HG03460 (cell line): Measurements from ENCODE around the gene VAT1L.
"Not testable (repeated sequence)": the region's sequence is repeated elsewhere in the genome, so short reads cannot be mapped to it uniquely, and the experiment has no call there.

ENCODE experiments used
- ATAC-seq: cut with Tn5 transposase; IDR thresholded peaks from one replicate; pipeline ENCODE4 v1.9.1; 2021; ENCODE audit not compliant: unreplicated experiment

The VAT1L gene

GRCh38 chr16:77987810-77988209 is 199.4 kb downstream of the VAT1L start:
- ATAC-seq = no peak

- no peak for ATAC-seq
Measured at GRCh38 chr16:77989846-77990245, 201.5 kb downstream of the VAT1L start.

- ATAC-seq = no peak
Measured at GRCh38 chr16:77991701-77992100, 203.3 kb downstream of the VAT1L start.

- ATAC-seq = not testable (repeated sequence)
Measured at GRCh38 chr16:77992381-77992780, 204.0 kb downstream of the VAT1L start.

- ATAC-seq = no peak
Measured at GRCh38 chr16:77993111-77993985, 205.0 kb downstream of the VAT1L start.

- no peak for ATAC-seq
Measured at GRCh38 chr16:77995843-77996455, 207.6 kb downstream of the VAT1L start.

- no peak for ATAC-seq
Measured at GRCh38 chr16:77998350-77999023, 210.1 kb downstream of the VAT1L start.

GRCh38 chr16:78001451-78002025 is 213.2 kb downstream of the VAT1L start:
- ATAC-seq = no peak

GRCh38 chr16:78002915-78003538 is 214.7 kb downstream of the VAT1L start:
- ATAC-seq = peak; percentile 99

- ATAC-seq = no peak
Measured at GRCh38 chr16:78004517-78004916, 216.2 kb downstream of the VAT1L start.

GRCh38 chr16:78005881-78006280 is 217.5 kb downstream of the VAT1L start:
- ATAC-seq = no peak

GRCh38 chr16:78007121-78007520 is 218.8 kb downstream of the VAT1L start:
- no peak for ATAC-seq

- ATAC-seq = no peak
Measured at GRCh38 chr16:78022347-78023060, 234.1 kb downstream of the VAT1L start, which contains the start of gene CLEC3A. CLEC3A (plus strand) TSS chr16:78022548; CDS start chr16:78022627, 79 bp downstream.

- ATAC-seq = no peak
Measured at GRCh38 chr16:78024159-78024558, 235.8 kb downstream of the VAT1L start.

GRCh38 chr16:78025631-78026030 is 237.3 kb downstream of the VAT1L start:
- no peak for ATAC-seq

GRCh38 chr16:78028018-78028417 is 239.7 kb downstream of the VAT1L start:
- ATAC-seq = no peak
